CD14-positive monocyte (primary cell): ENCODE data around the gene LGR4. TPM values are rescaled to one million over a fixed set of nuclear protein-coding genes. Genes with fewer than 3 reads are reported as not detected.

ENCODE experiments used
- DNase-seq, 3 donors: peaks; one replicate each; pipeline ENCODE4 v3.0.0-alpha.2; 2011 to 2022
- H2AFZ ChIP-seq: 2 replicates; pipeline ENCODE4 v1.6.0; 2012; ENCODE audit warnings: mild to moderate bottlenecking, low read depth, low read length, inconsistent platforms; ENCODE audit not compliant: insufficient read depth, poor library complexity, severe bottlenecking
- H3K27ac ChIP-seq, 2 donors: 1 replicate in 1 of 2; 2 replicates in 1 of 2; pipeline ENCODE4 v1.5.1; 2012 to 2013; ENCODE audit warnings: low read length in 2 of 2, control low read depth in 1 of 2, inconsistent platforms in 1 of 2, low read depth in 1 of 2, mild to moderate bottlenecking in 1 of 2
- H3K27me3 ChIP-seq, 2 donors: one replicate each; pipeline versions ENCODE4 v1.6.0 to v1.6.1; 2011 to 2013; ENCODE audit warnings: low read length in 2 of 2; ENCODE audit not compliant: control insufficient read depth in 2 of 2, insufficient read depth in 2 of 2
- H3K36me3 ChIP-seq, 2 donors: replicated peaks in 1 of 2; 1 replicate in 1 of 2; 2 replicates in 1 of 2; pipeline versions ENCODE4 v1.5.1 to v1.6.1; 2012 to 2013; ENCODE audit warnings: low read length in 2 of 2, control low read depth in 1 of 2, inconsistent platforms in 1 of 2, mild to moderate bottlenecking in 1 of 2; ENCODE audit not compliant: insufficient read depth in 2 of 2, control insufficient read depth in 1 of 2
- H3K4me1 ChIP-seq, 2 donors: 1 replicate in 1 of 2; 2 replicates in 1 of 2; pipeline versions ENCODE4 v1.5.1 to v1.6.1; 2012 to 2013; ENCODE audit warnings: low read length in 2 of 2, control low read depth in 1 of 2, inconsistent platforms in 1 of 2, mild to moderate bottlenecking in 1 of 2, moderate library complexity in 1 of 2; ENCODE audit not compliant: insufficient read depth in 2 of 2, control insufficient read depth in 1 of 2
- H3K4me2 ChIP-seq: replicated peaks from 2 replicates; pipeline ENCODE3; 2012; ENCODE audit warnings: low read length, moderate library complexity, mild to moderate bottlenecking; ENCODE audit not compliant: poor library complexity, severe bottlenecking; ENCODE audit errors: extremely low read depth
- H3K4me3 ChIP-seq, 3 experiments: fragments of 200-600 bp in 1 of 3; sonication (generic) in 1 of 3; replicated peaks in 1 of 3; 1 replicate in 2 of 3; 2 replicates in 1 of 3; pipeline ENCODE4 v1.5.1; 2011 to 2013; ENCODE audit warnings: low read length in 3 of 3, mild to moderate bottlenecking in 3 of 3, control low read depth in 2 of 3, low read depth in 2 of 3, inconsistent platforms in 1 of 3, moderate library complexity in 1 of 3
- H3K79me2 ChIP-seq: 2 replicates; pipeline ENCODE4 v1.6.0; 2012; ENCODE audit warnings: mild to moderate bottlenecking, control low read depth, inconsistent platforms, low read length, moderate library complexity; ENCODE audit not compliant: insufficient read depth
- H3K9ac ChIP-seq: 2 replicates; pipeline ENCODE4 v1.6.0; 2017; ENCODE audit warnings: low read length, mild to moderate bottlenecking; ENCODE audit not compliant: insufficient read depth, poor library complexity, severe bottlenecking
- H3K9me3 ChIP-seq, 2 donors: replicated peaks in 1 of 2; 1 replicate in 1 of 2; 2 replicates in 1 of 2; pipeline versions ENCODE4 v1.5.1 to v1.6.1; 2012 to 2013; ENCODE audit warnings: low read length in 2 of 2, control low read depth in 1 of 2; ENCODE audit not compliant: control insufficient read depth in 1 of 2, insufficient read depth in 1 of 2
- H4K20me1 ChIP-seq: 2 replicates; pipeline ENCODE4 v1.6.0; 2012; ENCODE audit warnings: mild to moderate bottlenecking, low read length, control low read depth, moderate library complexity; ENCODE audit not compliant: insufficient read depth
- H3K27ac Mint-ChIP-seq, 7 donors: one replicate each; pipeline ENCODE4 v1.8.0; 2020; ENCODE audit warnings: mild to moderate bottlenecking in 7 of 7, mixed read lengths in 7 of 7, moderate library complexity in 6 of 7, inconsistent platforms in 2 of 7
- H3K27me3 Mint-ChIP-seq, 3 donors: one replicate each; pipeline ENCODE4 v1.8.0; 2021 to 2022; ENCODE audit warnings: low read depth in 3 of 3, mild to moderate bottlenecking in 3 of 3, mixed read lengths in 3 of 3, moderate library complexity in 3 of 3, inconsistent platforms in 1 of 3
- H3K36me3 Mint-ChIP-seq, 2 donors: one replicate each; pipeline ENCODE4 v1.8.0; 2020; ENCODE audit warnings: mixed read lengths in 2 of 2, inconsistent platforms in 1 of 2, mild to moderate bottlenecking in 1 of 2
- H3K4me1 Mint-ChIP-seq: one replicate; pipeline ENCODE4 v1.8.0; 2020; ENCODE audit warnings: mild to moderate bottlenecking, mixed read lengths
- H3K4me3 Mint-ChIP-seq, 2 donors: one replicate each; pipeline ENCODE4 v1.8.0; 2020; ENCODE audit warnings: mild to moderate bottlenecking in 2 of 2, mixed read lengths in 2 of 2, moderate library complexity in 1 of 2
- H3K9me3 Mint-ChIP-seq, 7 donors: one replicate each; pipeline ENCODE4 v1.8.0; 2020 to 2022; ENCODE audit warnings: mixed read lengths in 7 of 7, mild to moderate bottlenecking in 6 of 7, moderate library complexity in 6 of 7, inconsistent platforms in 2 of 7
- WGBS: methylation state at CpG from one replicate; pipeline ENCODE4 v1.1.5; 2013; ENCODE audit warnings: missing lambda C conversion rate; ENCODE audit not compliant: insufficient coverage; 5-methylcytosine and 5-hydroxymethylcytosine counted together
- intact Hi-C, 2 donors: fragments of 100-400 bp; cut with micrococcal nuclease; formaldehyde crosslinking; loops; one replicate each; pipeline versions ENCODE4 v1.15.0 to v1.15.1; 2023
- polyA plus RNA-seq, 3 donors: library from polyadenylated mRNA; depleted of rRNA in 1 of 3; unstranded in 2 of 3; stranded (reverse) in 1 of 3; fragments of 300-500 nt in 2 of 3; fragments of >200 nt in 1 of 3; fragmentation: Illumina TruSeq in 2 of 3; gene quantifications; 1 replicate in 2 of 3; 2 replicates in 1 of 3; pipeline ENCODE4 v1.2.3, GENCODE V29; 2012 to 2021
- TF ChIP-seq, protein P1 (sequence below): fragments of 200-600 bp; IDR thresholded peaks from one replicate; pipeline ENCODE4 v1.8.0; 2022; ENCODE audit warnings: antibody characterized with exemption, mild to moderate bottlenecking

LGR4 gene
- polyA plus RNA-seq, 3 donors, result 0.67 to 0.92 (median 0.72) TPM

DNA sequence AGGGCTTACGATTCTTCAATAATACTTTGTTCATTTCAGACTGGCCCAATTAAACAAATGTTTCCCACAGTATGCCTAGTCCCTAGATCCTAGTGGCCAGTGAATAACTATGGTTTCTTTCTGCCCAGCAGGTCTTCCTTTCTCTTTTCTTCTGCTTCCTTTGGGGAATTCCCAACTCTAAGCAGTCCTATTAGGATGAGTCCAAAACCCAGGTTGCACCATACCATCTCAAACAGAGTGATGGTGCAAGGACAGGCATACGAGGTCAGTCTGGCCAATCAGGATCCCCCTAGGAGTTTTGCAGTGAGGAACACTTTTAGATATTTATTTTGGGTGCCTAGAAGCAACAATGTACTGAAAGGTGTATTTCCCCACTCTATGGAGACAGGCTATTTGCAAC is 68.2 kb downstream of the LGR4 start:
- DNase-seq, result no peak
- no peaks in the 10 kb centered on the region for H3K27me3 ChIP-seq
- no peaks in the 10 kb centered on the region for H3K36me3 ChIP-seq
- Mint-ChIP-seq H3K9me3 (peaks cover 0 to 3% (median 0%) of the 10 kb centered on the region in 7 donors), H3K36me3 (no peaks in the 10 kb centered on the region), H3K27ac (no peak overlapping the region), H3K27me3 (no peaks in the 10 kb centered on the region), H3K4me3 (no peak overlapping the region), H3K4me1 (peaks cover under 1% of the 10 kb centered on the region)
- H3K9me3 ChIP-seq, result no peaks in the 10 kb centered on the region
- intact Hi-C loops, result no loop called here
- no peak overlapping the region for H3K4me3 ChIP-seq
- H3K79me2 ChIP-seq, result no peaks in the 10 kb centered on the region
- no peak overlapping the region for H2AFZ ChIP-seq
- no peaks in the 10 kb centered on the region for H4K20me1 ChIP-seq
- H3K9ac ChIP-seq, result no peak overlapping the region
- H3K4me2 ChIP-seq, result no peak overlapping the region
- H3K4me1 ChIP-seq, result no peaks in the 10 kb centered on the region
- 90% methylated on average over 1 of the region's 2 CpGs for WGBS
- H3K27ac ChIP-seq, result no peak overlapping the region
- TF ChIP-seq, protein P1, sequence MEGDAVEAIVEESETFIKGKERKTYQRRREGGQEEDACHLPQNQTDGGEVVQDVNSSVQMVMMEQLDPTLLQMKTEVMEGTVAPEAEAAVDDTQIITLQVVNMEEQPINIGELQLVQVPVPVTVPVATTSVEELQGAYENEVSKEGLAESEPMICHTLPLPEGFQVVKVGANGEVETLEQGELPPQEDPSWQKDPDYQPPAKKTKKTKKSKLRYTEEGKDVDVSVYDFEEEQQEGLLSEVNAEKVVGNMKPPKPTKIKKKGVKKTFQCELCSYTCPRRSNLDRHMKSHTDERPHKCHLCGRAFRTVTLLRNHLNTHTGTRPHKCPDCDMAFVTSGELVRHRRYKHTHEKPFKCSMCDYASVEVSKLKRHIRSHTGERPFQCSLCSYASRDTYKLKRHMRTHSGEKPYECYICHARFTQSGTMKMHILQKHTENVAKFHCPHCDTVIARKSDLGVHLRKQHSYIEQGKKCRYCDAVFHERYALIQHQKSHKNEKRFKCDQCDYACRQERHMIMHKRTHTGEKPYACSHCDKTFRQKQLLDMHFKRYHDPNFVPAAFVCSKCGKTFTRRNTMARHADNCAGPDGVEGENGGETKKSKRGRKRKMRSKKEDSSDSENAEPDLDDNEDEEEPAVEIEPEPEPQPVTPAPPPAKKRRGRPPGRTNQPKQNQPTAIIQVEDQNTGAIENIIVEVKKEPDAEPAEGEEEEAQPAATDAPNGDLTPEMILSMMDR, result no peak

DNA sequence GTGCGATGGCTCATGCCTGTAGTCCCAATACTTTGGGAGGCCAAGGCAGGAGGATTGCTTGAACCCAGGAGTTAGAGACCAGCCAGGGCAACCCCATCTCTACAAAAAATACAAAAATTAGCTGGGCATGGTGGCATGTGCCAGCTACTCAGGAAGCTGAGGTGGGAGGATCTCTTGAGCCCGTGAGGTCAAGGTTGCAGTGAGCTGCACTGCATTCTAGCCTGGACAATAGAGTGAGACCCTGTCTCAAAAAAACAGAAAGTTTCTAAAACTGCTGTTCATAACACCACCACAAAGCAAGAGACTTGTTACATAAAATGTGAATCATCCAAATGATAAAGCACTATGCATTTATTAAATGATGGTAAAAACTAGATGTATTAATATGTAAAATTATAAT is 69.4 kb downstream of the LGR4 start:
- TF ChIP-seq, protein P1, result no peak
- Mint-ChIP-seq H3K9me3 (peaks cover 0 to 3% (median 1%) of the 10 kb centered on the region in 7 donors), H3K27me3 (peaks cover 0 to 2% (median 0%) of the 10 kb centered on the region in 3 donors), H3K4me3 (no peak overlapping the region), H3K4me1 (no peaks in the 10 kb centered on the region), H3K27ac (no peak overlapping the region), H3K36me3 (no peaks in the 10 kb centered on the region)
- no peak overlapping the region for H2AFZ ChIP-seq
- no peaks in the 10 kb centered on the region for H4K20me1 ChIP-seq
- H3K27me3 ChIP-seq, result no peaks in the 10 kb centered on the region
- H3K4me3 ChIP-seq, result no peak overlapping the region
- no peak overlapping the region for H3K27ac ChIP-seq
- H3K79me2 ChIP-seq, result no peaks in the 10 kb centered on the region
- no peak overlapping the region for H3K4me2 ChIP-seq
- no peak for DNase-seq
- WGBS, result 83% methylated on average over 1 of the region's 2 CpGs
- no peaks in the 10 kb centered on the region for H3K4me1 ChIP-seq
- H3K36me3 ChIP-seq, result no peaks in the 10 kb centered on the region
- no peaks in the 10 kb centered on the region for H3K9me3 ChIP-seq
- H3K9ac ChIP-seq, result no peak overlapping the region
- intact Hi-C loops, result no loop called here
